C4-2B (cell line): ENCODE results near the gene NCKAP5.

Experiments
- ZFX ChIP-seq: fragments of 450-650 bp; IDR thresholded peaks from 2 replicates; pipeline ENCODE4 v1.6.1; 2017
- TF ChIP-seq, protein P1 (sequence below): fragments of 450-650 bp; conservative IDR thresholded peaks from 2 replicates; pipeline ENCODE4 v1.5.1; 2017; ENCODE audit warnings: mild to moderate bottlenecking

DNA sequence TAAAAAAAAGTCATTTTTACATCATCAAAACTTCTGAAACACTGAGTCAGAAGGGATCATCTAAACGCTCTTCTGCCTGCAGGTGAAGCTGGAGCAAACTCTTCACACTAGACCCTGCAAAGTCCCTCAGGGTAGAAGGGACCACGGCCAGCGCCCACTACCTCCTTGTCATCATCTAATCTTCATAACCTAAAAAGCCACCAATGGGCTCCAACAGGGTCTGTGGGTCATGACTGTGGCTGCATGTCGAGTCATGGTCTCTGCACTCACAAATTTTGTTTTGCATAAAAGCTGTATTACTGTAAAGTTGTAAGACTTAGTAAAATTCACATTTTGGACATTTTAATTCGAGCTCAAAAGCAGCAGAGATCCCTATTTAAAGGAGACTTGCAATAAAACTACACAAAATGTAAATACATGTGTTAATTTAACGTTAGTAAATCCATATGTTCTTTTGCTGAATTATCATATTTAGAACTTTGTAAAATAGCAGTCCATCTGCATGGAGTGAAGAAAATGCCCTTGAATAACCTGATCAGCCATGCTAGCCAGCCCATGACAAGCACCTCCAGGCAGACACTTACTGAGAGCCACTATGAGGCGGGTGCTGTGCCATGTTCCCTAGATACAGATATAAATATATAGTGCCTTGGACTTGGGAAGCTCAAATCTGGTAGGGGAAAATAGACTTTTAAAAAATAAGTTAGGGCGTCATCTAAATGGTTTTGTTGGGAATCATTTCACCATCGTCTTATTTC, 461.0 kb downstream of the NCKAP5 start:
- TF ChIP-seq, protein P1, sequence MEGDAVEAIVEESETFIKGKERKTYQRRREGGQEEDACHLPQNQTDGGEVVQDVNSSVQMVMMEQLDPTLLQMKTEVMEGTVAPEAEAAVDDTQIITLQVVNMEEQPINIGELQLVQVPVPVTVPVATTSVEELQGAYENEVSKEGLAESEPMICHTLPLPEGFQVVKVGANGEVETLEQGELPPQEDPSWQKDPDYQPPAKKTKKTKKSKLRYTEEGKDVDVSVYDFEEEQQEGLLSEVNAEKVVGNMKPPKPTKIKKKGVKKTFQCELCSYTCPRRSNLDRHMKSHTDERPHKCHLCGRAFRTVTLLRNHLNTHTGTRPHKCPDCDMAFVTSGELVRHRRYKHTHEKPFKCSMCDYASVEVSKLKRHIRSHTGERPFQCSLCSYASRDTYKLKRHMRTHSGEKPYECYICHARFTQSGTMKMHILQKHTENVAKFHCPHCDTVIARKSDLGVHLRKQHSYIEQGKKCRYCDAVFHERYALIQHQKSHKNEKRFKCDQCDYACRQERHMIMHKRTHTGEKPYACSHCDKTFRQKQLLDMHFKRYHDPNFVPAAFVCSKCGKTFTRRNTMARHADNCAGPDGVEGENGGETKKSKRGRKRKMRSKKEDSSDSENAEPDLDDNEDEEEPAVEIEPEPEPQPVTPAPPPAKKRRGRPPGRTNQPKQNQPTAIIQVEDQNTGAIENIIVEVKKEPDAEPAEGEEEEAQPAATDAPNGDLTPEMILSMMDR, result no peak
- TF ChIP-seq ZFX, result no peak
